Gastrocnemius medialis (tissue), 4 donors: ENCODE measurements around the gene SRF.

Source experiments
- POLR2A ChIP-seq, 2 donors: fragments of 450-650 bp; IDR thresholded peaks; one replicate each; pipeline ENCODE4 v1.6.1; 2017; ENCODE audit warnings: antibody characterized with exemption in 2 of 2, mild to moderate bottlenecking in 2 of 2, moderate library complexity in 2 of 2
- TF ChIP-seq, protein P1 (sequence below), 5 experiments: fragments of 450-650 bp in 3 of 5; fragments of 200-600 bp in 2 of 5; sonication (generic) in 2 of 5; IDR thresholded peaks in 4 of 5; conservative IDR thresholded peaks in 1 of 5; 1 replicate in 4 of 5; 2 replicates in 1 of 5; pipeline ENCODE4 v1.5.1; 2016 to 2019; ENCODE audit warnings: antibody characterized with exemption in 5 of 5, mild to moderate bottlenecking in 3 of 5, moderate library complexity in 3 of 5

DNA sequence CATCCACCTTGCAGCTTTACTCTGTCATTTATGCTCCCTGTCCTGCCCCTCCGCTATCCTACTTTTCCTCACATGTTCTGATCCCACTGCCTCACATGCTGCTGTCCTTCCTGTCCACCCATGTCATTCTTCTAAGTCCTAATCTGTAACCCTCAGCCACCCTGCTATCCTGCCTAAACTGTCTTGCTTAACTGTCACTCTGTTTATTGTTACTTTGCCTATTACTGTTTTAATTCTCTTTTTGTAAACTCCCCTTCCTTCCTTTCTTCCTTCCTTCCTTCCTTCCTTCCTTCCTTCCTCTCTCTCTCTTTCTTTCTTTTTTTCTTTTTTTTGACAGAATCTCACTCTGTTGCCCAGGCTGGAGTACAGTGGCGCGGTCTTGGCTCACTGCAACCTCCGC, 12.4 kb downstream of the SRF start:
- TF ChIP-seq, protein P1, sequence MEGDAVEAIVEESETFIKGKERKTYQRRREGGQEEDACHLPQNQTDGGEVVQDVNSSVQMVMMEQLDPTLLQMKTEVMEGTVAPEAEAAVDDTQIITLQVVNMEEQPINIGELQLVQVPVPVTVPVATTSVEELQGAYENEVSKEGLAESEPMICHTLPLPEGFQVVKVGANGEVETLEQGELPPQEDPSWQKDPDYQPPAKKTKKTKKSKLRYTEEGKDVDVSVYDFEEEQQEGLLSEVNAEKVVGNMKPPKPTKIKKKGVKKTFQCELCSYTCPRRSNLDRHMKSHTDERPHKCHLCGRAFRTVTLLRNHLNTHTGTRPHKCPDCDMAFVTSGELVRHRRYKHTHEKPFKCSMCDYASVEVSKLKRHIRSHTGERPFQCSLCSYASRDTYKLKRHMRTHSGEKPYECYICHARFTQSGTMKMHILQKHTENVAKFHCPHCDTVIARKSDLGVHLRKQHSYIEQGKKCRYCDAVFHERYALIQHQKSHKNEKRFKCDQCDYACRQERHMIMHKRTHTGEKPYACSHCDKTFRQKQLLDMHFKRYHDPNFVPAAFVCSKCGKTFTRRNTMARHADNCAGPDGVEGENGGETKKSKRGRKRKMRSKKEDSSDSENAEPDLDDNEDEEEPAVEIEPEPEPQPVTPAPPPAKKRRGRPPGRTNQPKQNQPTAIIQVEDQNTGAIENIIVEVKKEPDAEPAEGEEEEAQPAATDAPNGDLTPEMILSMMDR (IDR thresholded peaks at IDR 0.05 in 4 of 5, conservative IDR thresholded peaks at IDR 0.05 in 1 of 5) = no peak
- no peak for TF ChIP-seq POLR2A (IDR thresholded peaks at IDR 0.05)
